Kidney epithelial cell (primary cell): ENCODE results near the gene ACSF3. TPM values are rescaled to one million over a fixed set of nuclear protein-coding genes. Genes with fewer than 3 reads are reported as not detected.

ENCODE experiments used
- DNase-seq: peaks from one replicate; pipeline ENCODE4 v3.0.0-alpha.2; 2010; ENCODE audit warnings: low read depth
- H3K27me3 ChIP-seq: 2 replicates; pipeline ENCODE4 v1.6.0; 2011; ENCODE audit warnings: low read length; ENCODE audit not compliant: control insufficient read depth, insufficient read depth
- H3K36me3 ChIP-seq: 2 replicates; pipeline ENCODE4 v1.5.1; 2011; ENCODE audit warnings: low read length; ENCODE audit not compliant: control insufficient read depth, insufficient read depth
- H3K4me3 ChIP-seq: 2 replicates; pipeline ENCODE4 v1.5.1; 2011; ENCODE audit warnings: low read depth, mild to moderate bottlenecking, control low read depth, low read length
- total RNA-seq: library from RNA; depleted of rRNA; stranded (reverse); fragments of >200 nt; gene quantifications from 2 replicates; pipeline ENCODE4 v1.2.3, GENCODE V29; 2015
- TF ChIP-seq, protein P1 (sequence below): IDR thresholded peaks from 2 replicates; pipeline ENCODE4 v1.5.1; 2011; ENCODE audit warnings: mild to moderate bottlenecking, moderate library complexity, low read length, control low read depth, inconsistent platforms; ENCODE audit not compliant: insufficient read depth, poor library complexity, severe bottlenecking

The ACSF3 gene
- total RNA-seq, 1 donor from 2014 or later = 36.9 TPM

DNA sequence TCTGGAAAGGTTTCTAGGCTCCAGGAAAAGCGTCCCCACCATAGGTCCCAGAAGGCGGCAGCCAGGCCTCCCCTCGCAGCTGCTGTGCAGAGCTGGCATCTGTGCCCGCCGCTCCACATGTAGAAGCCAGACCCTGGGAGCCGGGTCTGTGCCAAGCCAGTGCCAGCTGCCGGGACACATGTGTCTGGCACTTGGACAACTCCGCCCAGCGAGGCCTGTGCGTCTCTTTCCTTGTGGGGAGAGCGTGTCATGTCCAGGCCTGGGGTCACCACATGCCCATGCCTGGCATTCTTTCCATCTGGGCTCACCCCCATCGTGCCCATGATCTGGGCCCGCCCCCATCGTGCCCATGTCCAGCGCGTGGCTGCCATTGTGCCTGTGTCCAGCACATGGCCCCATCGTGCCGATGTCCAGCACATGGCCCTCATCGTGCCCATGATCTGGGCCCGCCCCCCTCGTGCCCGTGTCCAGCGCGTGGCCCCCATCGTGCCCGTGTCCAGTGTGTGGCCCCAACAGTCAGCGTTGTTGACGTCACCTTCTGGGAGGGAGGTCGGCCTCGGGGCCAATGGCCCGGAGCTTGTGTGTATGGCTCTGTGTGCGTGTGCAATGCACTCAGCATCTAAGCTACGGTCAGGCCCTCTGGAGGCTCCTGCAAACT lies 13.3 kb upstream of the ACSF3 start:
- Histone ChIP-seq H3K4me3 (no peak overlapping the region), H3K27me3 (no peaks in the 10 kb centered on the region), H3K36me3 (no peaks in the 10 kb centered on the region)
- TF ChIP-seq, protein P1, sequence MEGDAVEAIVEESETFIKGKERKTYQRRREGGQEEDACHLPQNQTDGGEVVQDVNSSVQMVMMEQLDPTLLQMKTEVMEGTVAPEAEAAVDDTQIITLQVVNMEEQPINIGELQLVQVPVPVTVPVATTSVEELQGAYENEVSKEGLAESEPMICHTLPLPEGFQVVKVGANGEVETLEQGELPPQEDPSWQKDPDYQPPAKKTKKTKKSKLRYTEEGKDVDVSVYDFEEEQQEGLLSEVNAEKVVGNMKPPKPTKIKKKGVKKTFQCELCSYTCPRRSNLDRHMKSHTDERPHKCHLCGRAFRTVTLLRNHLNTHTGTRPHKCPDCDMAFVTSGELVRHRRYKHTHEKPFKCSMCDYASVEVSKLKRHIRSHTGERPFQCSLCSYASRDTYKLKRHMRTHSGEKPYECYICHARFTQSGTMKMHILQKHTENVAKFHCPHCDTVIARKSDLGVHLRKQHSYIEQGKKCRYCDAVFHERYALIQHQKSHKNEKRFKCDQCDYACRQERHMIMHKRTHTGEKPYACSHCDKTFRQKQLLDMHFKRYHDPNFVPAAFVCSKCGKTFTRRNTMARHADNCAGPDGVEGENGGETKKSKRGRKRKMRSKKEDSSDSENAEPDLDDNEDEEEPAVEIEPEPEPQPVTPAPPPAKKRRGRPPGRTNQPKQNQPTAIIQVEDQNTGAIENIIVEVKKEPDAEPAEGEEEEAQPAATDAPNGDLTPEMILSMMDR = no peak
- DNase-seq = no peak

DNA sequence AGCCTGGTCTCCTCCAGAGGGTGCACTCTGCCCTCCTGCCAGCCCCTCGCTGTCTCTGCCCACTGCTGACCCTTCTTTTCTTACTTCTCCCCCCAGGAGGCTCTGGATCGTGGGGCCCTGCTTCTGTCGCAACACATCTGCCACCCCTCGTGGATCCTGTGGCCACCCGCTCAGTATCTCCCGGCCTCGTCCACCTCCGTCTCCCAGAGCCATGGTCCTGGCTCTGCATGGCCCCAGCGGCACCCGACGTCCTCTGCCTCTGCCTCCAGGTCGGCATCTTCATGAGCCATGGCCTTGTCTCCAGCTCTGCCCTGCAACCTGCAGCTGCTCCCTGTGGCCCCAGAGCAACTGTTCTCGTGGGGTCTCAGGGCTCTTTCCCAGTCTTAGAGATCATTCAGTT lies 12.1 kb upstream of the ACSF3 start:
- Histone ChIP-seq H3K4me3 (no peak overlapping the region), H3K36me3 (no peaks in the 10 kb centered on the region), H3K27me3 (peaks cover 2% of the 10 kb centered on the region)
- DNase-seq = no peak
- TF ChIP-seq, protein P1 = no peak

DNA sequence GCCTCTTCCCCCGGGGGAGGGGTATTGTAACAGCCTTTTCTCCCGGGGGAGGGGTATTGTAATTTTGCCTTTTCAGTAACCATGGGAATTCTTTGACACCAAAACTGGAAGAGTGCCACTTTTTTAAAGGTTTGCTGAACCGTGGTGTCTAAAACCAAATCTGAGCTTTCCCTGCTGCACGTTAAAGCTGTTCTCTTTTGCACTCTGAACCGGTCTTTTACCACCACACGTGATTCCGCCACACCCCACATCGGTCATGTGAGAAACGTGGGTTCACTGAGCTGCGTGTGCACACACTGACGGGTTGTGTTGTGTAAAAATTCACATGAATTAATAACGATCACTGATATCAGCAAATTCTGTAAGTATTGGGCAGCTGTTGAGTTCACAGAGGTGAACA lies 9.2 kb upstream of the ACSF3 start:
- H3K27me3 ChIP-seq = peaks cover 19% of the 10 kb centered on the region
- no peak for DNase-seq
- TF ChIP-seq, protein P1 = no peak
- no peak overlapping the region for H3K4me3 ChIP-seq
- H3K36me3 ChIP-seq = no peaks in the 10 kb centered on the region

DNA sequence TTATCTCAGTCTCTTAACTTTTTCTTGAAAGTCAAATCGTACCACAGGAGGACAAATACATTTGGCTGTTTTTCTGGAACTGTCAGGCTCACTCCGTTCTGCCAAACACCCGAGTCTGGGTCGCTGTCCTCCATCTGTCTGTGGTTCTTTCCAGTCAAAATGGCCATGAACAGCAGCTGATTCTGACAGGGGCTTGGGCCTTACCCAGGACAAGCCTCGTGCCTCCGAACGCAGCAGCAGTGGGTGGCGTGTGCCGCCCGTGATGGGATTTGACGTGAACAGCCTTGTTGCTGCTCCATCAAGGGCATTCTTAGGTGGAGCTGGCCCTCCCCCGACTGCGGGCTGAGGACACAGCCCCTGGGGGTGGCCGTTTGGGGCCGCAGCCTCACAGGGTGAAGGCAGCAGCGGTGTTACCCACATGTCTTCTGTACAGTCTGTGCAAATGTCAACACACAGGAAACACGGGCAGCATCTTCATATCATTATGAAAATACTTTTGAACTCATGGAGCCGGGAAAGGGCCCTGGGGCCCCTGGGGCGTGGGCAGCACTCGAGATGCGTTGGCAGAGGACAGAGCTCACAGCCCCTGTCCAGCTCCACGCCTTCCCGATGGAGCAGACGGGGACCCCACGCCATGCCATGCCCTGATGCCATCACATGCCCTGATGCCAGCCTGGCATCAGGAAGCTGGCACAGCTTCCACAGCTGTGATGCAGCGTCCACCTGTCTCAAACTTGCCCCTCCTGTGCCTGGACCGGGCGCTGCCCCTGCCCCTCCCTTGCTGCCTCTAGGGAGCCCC lies 8.6 kb upstream of the ACSF3 start:
- H3K27me3 ChIP-seq = peaks cover 24% of the 10 kb centered on the region
- DNase-seq = no peak
- H3K36me3 ChIP-seq = no peaks in the 10 kb centered on the region
- H3K4me3 ChIP-seq = no peak overlapping the region
- TF ChIP-seq, protein P1 = no peak

DNA sequence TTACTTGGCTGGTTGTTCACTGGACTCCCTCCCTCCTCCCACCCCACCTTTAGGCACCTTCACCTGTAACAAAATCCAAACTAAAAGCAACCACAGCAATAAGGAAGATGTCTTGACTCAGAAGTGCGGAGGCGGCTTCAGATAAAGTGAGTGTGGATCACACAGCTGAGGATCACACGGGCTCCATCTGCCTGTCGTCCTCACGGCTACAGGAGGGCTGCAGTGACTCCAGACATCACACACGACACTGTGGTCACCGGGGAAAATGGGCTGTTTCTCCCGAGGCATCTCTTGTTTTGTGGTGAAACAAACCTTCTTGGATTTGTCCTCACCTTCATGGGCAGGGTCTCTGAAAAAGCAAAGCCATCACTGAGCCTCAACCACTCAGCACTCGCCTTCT lies 7.9 kb upstream of the ACSF3 start:
- H3K4me3 ChIP-seq = no peak overlapping the region
- no peak for DNase-seq
- TF ChIP-seq, protein P1 = no peak
- no peaks in the 10 kb centered on the region for H3K36me3 ChIP-seq
- H3K27me3 ChIP-seq = peaks cover 28% of the 10 kb centered on the region

DNA sequence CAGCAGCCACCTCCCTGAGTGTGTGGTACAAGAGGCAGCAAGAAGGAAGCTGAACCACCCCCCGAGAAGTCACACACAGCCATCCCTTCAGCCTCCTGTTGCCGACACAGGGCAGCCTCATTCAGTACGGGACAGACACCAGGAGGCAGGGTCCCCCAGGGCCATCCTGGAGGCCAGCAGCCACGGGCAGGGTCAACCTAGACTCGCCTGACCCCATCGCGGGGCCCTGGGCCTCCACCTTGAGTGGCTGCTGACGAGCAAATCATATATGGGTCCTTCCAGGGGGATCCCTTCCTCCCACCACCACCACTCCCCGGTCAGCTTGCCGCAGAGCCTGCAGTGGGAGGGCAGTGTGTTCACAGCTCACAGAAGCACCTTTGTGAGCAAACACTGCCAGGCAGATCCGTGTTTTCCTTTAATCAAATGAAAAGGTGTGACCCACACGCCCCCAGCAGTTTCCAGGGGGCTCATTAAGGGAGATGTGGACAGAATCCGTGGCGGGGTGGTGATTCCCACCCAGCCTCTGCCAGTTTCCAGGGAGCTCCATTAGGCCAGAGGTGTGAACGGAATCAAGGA lies 5.6 kb upstream of the ACSF3 start:
- no peak for DNase-seq
- TF ChIP-seq, protein P1 = no peak
- Histone ChIP-seq H3K4me3 (no peak overlapping the region), H3K27me3 (peaks cover 36% of the 10 kb centered on the region), H3K36me3 (no peaks in the 10 kb centered on the region)
